Osteoblast (primary cell): ENCODE measurements around the gene RIMBP2. TPM values are rescaled to one million over a fixed set of nuclear protein-coding genes. Genes with fewer than 3 reads are reported as not detected.

Source experiments
- DNase-seq: peaks from one replicate; pipeline ENCODE4 v3.0.0; 2011; ENCODE audit warnings: low spot score, mixed read lengths; ENCODE audit not compliant: insufficient read length; ENCODE audit errors: missing footprints
- H2AFZ ChIP-seq: 2 replicates; pipeline ENCODE4 v1.6.0; 2011; ENCODE audit warnings: mild to moderate bottlenecking, low read length
- H3K27ac ChIP-seq: 2 replicates; pipeline ENCODE4 v1.5.1; 2011; ENCODE audit warnings: mild to moderate bottlenecking, low read depth, low read length, moderate library complexity
- H3K27me3 ChIP-seq: 2 replicates; pipeline ENCODE4 v1.6.0; 2012; ENCODE audit warnings: mild to moderate bottlenecking, control low read depth, inconsistent platforms, low read length, moderate library complexity; ENCODE audit not compliant: insufficient read depth
- H3K36me3 ChIP-seq: 2 replicates; pipeline ENCODE4 v1.5.1; 2011; ENCODE audit warnings: mild to moderate bottlenecking, low read length, control low read depth, moderate library complexity; ENCODE audit not compliant: insufficient read depth
- H3K4me1 ChIP-seq: 2 replicates; pipeline ENCODE4 v1.5.1; 2011; ENCODE audit warnings: mild to moderate bottlenecking, low read length, control low read depth, moderate library complexity; ENCODE audit not compliant: insufficient read depth
- H3K4me2 ChIP-seq: 2 replicates; pipeline ENCODE4 v1.6.0; 2011; ENCODE audit warnings: mild to moderate bottlenecking, low read length; ENCODE audit not compliant: insufficient read depth
- H3K4me3 ChIP-seq: fragments of 200-600 bp; sonication (generic); 3 replicates; pipeline ENCODE4 v1.5.1; 2012; ENCODE audit warnings: mild to moderate bottlenecking, low read length, inconsistent platforms; ENCODE audit not compliant: insufficient read depth
- H3K79me2 ChIP-seq: 2 replicates; pipeline ENCODE4 v1.6.0; 2012; ENCODE audit warnings: mild to moderate bottlenecking, low read length, control low read depth, inconsistent platforms; ENCODE audit not compliant: insufficient read depth
- H3K9me3 ChIP-seq: 2 replicates; pipeline ENCODE4 v1.5.1; 2011; ENCODE audit warnings: low read depth, low read length, control low read depth
- H4K20me1 ChIP-seq: 2 replicates; pipeline ENCODE4 v1.6.0; 2012; ENCODE audit warnings: mild to moderate bottlenecking, low read length, control low read depth; ENCODE audit not compliant: insufficient read depth
- CTCF ChIP-seq: IDR thresholded peaks from 2 replicates; pipeline ENCODE4 v1.5.1; 2011; ENCODE audit warnings: mild to moderate bottlenecking, low read depth, low read length, moderate library complexity; ENCODE audit errors: extremely low read depth
- total RNA-seq: library from RNA; depleted of rRNA; stranded (reverse); fragments of >200 nt; gene quantifications from 2 replicates; pipeline ENCODE4 v1.2.3, GENCODE V29; 2012

RIMBP2 gene
- total RNA-seq, 1 donor: not detected

DNA sequence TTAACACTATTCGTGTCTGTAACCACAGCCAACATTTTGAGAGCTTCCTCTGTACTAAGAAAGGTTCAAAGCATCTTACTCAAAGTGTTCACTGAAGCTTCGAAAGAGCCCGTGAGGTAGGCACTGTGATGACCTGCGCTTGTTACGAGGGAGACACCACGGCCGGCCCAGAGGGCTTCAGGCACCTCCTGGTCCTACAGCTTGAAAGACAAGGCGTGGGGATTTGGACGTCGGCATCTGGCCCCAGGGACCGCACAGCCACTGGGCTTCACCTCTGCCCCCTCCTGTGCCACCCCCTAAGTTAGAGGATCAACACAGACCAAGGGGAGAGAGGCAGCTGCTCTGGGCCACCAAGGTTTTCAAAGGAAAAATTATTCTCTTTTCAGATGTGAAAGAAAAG lies 75.6 kb downstream of the RIMBP2 start:
- H3K4me2 ChIP-seq: no peak overlapping the region
- H3K4me3 ChIP-seq: no peak overlapping the region
- no peaks in the 10 kb centered on the region for H3K36me3 ChIP-seq
- no peaks in the 10 kb centered on the region for H3K27me3 ChIP-seq
- H3K4me1 ChIP-seq: no peaks in the 10 kb centered on the region
- DNase-seq: no peak
- no peak for TF ChIP-seq CTCF
- no peak overlapping the region for H2AFZ ChIP-seq
- H3K27ac ChIP-seq: no peak overlapping the region
- no peaks in the 10 kb centered on the region for H4K20me1 ChIP-seq
- no peaks in the 10 kb centered on the region for H3K79me2 ChIP-seq
- no peaks in the 10 kb centered on the region for H3K9me3 ChIP-seq

DNA sequence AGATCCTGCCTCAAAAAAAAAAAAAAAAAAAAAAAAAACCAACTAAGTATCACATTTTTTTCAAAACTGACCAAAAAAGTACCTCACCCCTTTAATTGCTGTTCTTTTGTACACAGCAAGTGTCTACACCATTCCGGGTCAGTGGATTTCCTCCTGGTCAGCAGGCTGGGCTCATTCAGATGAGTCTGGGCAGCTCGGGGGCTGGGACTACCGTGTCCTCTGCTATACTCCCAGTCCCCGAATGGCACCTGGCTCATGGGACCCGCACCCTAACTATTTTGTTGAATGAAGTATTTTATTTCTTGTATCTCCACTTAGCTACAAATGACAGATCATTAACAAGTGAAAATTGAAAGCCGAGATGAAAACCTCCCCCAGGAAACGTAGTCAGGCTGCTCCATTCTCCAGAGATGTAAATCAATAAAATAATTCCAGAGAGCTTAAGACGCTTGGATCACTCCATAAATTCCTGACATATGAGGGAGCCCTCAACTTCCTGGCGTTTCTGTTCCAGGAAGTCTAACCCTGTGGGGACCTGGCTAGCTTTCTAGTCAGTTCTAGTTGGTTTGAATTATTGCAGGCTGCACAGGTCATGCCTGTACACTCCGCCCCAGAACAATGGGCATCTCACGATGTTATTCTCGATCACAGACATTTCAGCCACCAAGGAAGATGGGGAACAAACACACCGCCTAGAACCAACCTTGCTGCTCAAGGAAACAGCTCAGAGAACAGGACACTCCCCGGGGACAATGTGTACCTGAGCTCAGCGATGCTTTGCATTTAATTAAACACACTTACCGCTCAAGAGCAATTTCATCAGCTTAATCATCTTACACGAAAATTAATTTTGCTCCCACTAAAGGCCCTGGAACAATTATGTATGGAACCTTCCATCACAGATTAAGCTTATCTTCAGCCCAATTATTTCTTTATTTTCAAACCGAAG lies 76.3 kb downstream of the RIMBP2 start:
- H3K27ac ChIP-seq: no peak overlapping the region
- TF ChIP-seq CTCF: no peak
- H3K4me3 ChIP-seq: no peak overlapping the region
- no peak overlapping the region for H2AFZ ChIP-seq
- no peaks in the 10 kb centered on the region for H4K20me1 ChIP-seq
- no peak for DNase-seq
- H3K9me3 ChIP-seq: no peaks in the 10 kb centered on the region
- no peak overlapping the region for H3K4me2 ChIP-seq
- H3K4me1 ChIP-seq: no peaks in the 10 kb centered on the region
- no peaks in the 10 kb centered on the region for H3K36me3 ChIP-seq
- no peaks in the 10 kb centered on the region for H3K27me3 ChIP-seq
- no peaks in the 10 kb centered on the region for H3K79me2 ChIP-seq

DNA sequence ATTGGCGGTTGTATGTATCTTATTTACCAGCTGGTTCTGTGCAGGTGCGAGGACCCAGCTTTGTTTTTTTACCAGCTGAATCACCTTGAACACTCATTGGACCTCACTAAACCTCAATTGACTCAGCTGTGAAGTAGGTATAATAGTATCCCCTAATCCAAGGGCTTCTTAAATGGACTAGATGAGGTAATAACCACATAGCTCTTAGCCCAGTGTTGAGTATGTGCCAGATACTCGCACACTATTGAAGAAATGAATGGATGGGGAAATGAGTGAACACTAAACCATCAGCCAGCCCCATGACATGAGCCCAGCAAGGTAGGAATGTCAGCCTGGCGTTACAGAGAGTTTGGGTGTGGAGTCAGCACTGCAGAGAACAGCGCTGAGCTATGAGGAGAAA lies 79.7 kb downstream of the RIMBP2 start:
- H3K27me3 ChIP-seq: no peaks in the 10 kb centered on the region
- H3K79me2 ChIP-seq: no peaks in the 10 kb centered on the region
- H2AFZ ChIP-seq: no peak overlapping the region
- no peak for DNase-seq
- H3K27ac ChIP-seq: no peak overlapping the region
- no peak overlapping the region for H3K4me3 ChIP-seq
- H3K4me2 ChIP-seq: no peak overlapping the region
- H4K20me1 ChIP-seq: no peaks in the 10 kb centered on the region
- no peaks in the 10 kb centered on the region for H3K9me3 ChIP-seq
- H3K4me1 ChIP-seq: no peaks in the 10 kb centered on the region
- H3K36me3 ChIP-seq: no peaks in the 10 kb centered on the region
- no peak for TF ChIP-seq CTCF

GRCh38 chr12:130634866-130635265 lies 81.2 kb downstream of the RIMBP2 start:
- H3K27me3 ChIP-seq: no peaks in the 10 kb centered on the region
- no peak for TF ChIP-seq CTCF
- H3K27ac ChIP-seq: no peak overlapping the region
- no peaks in the 10 kb centered on the region for H3K9me3 ChIP-seq
- H3K4me1 ChIP-seq: no peaks in the 10 kb centered on the region
- H3K79me2 ChIP-seq: no peaks in the 10 kb centered on the region
- H3K4me3 ChIP-seq: no peak overlapping the region
- no peak overlapping the region for H2AFZ ChIP-seq
- no peaks in the 10 kb centered on the region for H3K36me3 ChIP-seq
- H4K20me1 ChIP-seq: no peaks in the 10 kb centered on the region
- H3K4me2 ChIP-seq: no peak overlapping the region
- no peak for DNase-seq
